Measurements from ENCODE around the gene DNAI7. TPM values are rescaled to one million over a fixed set of nuclear protein-coding genes. Genes with fewer than 3 reads are reported as not detected.

The DNAI7 gene
- polyA plus RNA-seq, 3 donors = not detected

DNA sequence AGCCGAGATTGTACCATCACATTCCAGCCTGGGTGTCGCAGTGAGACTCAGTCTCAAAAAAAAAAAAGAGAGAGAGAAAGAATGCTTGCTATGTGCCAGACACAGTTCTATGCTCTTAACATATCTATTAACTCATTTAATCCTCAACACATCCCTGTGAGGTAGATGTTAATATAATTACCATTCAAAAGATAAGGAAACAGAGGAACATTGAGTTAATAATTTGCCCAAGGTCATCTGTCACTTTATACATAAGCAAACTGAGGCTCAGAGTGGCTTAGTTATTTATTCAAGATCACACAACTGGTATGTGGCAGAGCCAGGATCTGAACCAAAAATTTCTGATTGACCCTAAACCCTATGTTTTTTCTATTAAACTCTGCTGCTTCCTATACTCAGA is 129.9 kb downstream of the DNAI7 start:
- no peaks in the 10 kb centered on the region for H3K4me1 ChIP-seq (ENCODE audit: control insufficient read depth in 1 of 2, insufficient read depth in 2 of 2, low read length in 2 of 2)
- no peak overlapping the region for H3K27ac ChIP-seq (ENCODE audit: low read depth in 1 of 2, low read length in 2 of 2)
- peaks cover 0 to 2% (median 0%) of the 10 kb centered on the region in 3 donors for H3K27me3 Mint-ChIP-seq (ENCODE audit: low read depth in 3 of 3)
- no peak overlapping the region for H3K4me3 ChIP-seq (replicated peaks in 1 of 3; ENCODE audit: low read depth in 2 of 3, low read length in 3 of 3)
- WGBS (ENCODE audit: insufficient coverage) = no CpG with 5 or more reads among the region's 2 CpGs
- H3K27ac Mint-ChIP-seq = peak overlapping the region in 1 of 7 donors; percentile 55
- intact Hi-C loops (cut with micrococcal nuclease) = no loop called here
- peaks cover 18% of the 10 kb centered on the region for H3K4me1 Mint-ChIP-seq
- H3K27me3 ChIP-seq (ENCODE audit: control insufficient read depth in 2 of 2, insufficient read depth in 2 of 2, low read length in 2 of 2) = no peaks in the 10 kb centered on the region
- H3K9me3 ChIP-seq (replicated peaks in 1 of 2; ENCODE audit: control insufficient read depth in 1 of 2, insufficient read depth in 1 of 2, low read length in 2 of 2) = no peaks in the 10 kb centered on the region
- no peak overlapping the region for H2AFZ ChIP-seq (ENCODE audit: insufficient read depth, low read depth, low read length, poor library complexity, severe bottlenecking)
- H4K20me1 ChIP-seq (ENCODE audit: insufficient read depth, low read length) = peaks cover 68% of the 10 kb centered on the region
- no peak overlapping the region for H3K4me3 Mint-ChIP-seq
- no peak for DNase-seq
- H3K4me2 ChIP-seq (replicated peaks; ENCODE audit: extremely low read depth, low read length, poor library complexity, severe bottlenecking) = no peak overlapping the region
- no peak overlapping the region for H3K9ac ChIP-seq (ENCODE audit: insufficient read depth, low read length, poor library complexity, severe bottlenecking)
- H3K9me3 Mint-ChIP-seq = no peaks in the 10 kb centered on the region
- peaks cover 29% of the 10 kb centered on the region for H3K79me2 ChIP-seq (ENCODE audit: insufficient read depth, low read length)
- TF ChIP-seq, protein P1, sequence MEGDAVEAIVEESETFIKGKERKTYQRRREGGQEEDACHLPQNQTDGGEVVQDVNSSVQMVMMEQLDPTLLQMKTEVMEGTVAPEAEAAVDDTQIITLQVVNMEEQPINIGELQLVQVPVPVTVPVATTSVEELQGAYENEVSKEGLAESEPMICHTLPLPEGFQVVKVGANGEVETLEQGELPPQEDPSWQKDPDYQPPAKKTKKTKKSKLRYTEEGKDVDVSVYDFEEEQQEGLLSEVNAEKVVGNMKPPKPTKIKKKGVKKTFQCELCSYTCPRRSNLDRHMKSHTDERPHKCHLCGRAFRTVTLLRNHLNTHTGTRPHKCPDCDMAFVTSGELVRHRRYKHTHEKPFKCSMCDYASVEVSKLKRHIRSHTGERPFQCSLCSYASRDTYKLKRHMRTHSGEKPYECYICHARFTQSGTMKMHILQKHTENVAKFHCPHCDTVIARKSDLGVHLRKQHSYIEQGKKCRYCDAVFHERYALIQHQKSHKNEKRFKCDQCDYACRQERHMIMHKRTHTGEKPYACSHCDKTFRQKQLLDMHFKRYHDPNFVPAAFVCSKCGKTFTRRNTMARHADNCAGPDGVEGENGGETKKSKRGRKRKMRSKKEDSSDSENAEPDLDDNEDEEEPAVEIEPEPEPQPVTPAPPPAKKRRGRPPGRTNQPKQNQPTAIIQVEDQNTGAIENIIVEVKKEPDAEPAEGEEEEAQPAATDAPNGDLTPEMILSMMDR (IDR thresholded peaks at IDR 0.05) = no peak
- peaks cover 71 to 82% of the 10 kb centered on the region in 2 donors for H3K36me3 ChIP-seq (replicated peaks in 1 of 2; ENCODE audit: control insufficient read depth in 1 of 2, insufficient read depth in 2 of 2, low read length in 2 of 2)
- peaks cover 74 to 81% of the 10 kb centered on the region in 2 donors for H3K36me3 Mint-ChIP-seq

DNA sequence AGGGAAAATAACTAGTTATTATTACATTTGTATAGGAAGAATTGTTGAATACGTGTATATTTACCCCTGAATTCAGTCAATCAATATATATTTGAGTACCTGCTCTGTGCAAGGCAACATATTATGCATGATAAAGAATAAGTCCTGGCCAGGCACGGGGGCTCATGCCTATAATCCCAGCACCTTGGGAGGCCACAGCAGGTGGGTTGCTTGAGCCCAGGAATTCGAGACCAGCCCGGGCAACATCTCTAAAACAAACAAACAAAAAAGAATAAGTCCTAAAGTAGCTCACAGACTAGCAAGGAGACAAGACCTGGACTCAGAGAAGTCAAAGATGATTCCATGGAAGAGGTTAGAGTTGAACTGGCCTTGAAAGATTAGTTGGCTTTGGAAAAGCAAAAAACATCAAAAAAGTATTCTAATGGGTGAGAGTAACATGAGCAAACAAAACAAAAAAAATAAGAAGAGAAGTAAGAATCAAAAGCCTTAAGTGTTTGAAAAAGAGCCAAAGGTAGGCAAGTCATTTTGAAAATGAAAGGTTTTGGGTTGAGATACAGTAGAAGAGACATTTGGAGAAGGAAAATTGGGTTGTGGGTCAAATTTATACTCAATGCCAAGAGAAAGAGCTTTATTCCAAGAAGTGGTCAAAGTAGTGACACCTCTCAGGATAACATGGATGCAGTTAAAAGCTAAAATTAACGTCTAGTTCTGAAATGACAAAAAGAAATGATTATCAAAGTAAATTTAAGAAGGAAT is 130.9 kb downstream of the DNAI7 start:
- H2AFZ ChIP-seq (ENCODE audit: insufficient read depth, low read depth, low read length, poor library complexity, severe bottlenecking) = no peak overlapping the region
- H3K27me3 ChIP-seq (ENCODE audit: control insufficient read depth in 2 of 2, insufficient read depth in 2 of 2, low read length in 2 of 2) = no peaks in the 10 kb centered on the region
- intact Hi-C loops (cut with micrococcal nuclease) = no loop called here
- TF ChIP-seq, protein P1 (IDR thresholded peaks at IDR 0.05) = no peak
- peaks cover 39% of the 10 kb centered on the region for H3K79me2 ChIP-seq (ENCODE audit: insufficient read depth, low read length)
- H3K4me1 ChIP-seq (ENCODE audit: control insufficient read depth in 1 of 2, insufficient read depth in 2 of 2, low read length in 2 of 2) = no peaks in the 10 kb centered on the region
- H3K27ac Mint-ChIP-seq = peak overlapping the region in 2 of 7 donors; percentile 2 to 12
- no peak overlapping the region for H3K4me3 ChIP-seq (replicated peaks in 1 of 3; ENCODE audit: low read depth in 2 of 3, low read length in 3 of 3)
- H4K20me1 ChIP-seq (ENCODE audit: insufficient read depth, low read length) = peaks cover 71% of the 10 kb centered on the region
- no peak overlapping the region for H3K27ac ChIP-seq (ENCODE audit: low read depth in 1 of 2, low read length in 2 of 2)
- peaks cover 17% of the 10 kb centered on the region for H3K4me1 Mint-ChIP-seq
- H3K9me3 ChIP-seq (replicated peaks in 1 of 2; ENCODE audit: control insufficient read depth in 1 of 2, insufficient read depth in 1 of 2, low read length in 2 of 2) = no peaks in the 10 kb centered on the region
- peaks cover 65 to 71% of the 10 kb centered on the region in 2 donors for H3K36me3 Mint-ChIP-seq
- peaks cover 0 to 2% (median 0%) of the 10 kb centered on the region in 3 donors for H3K27me3 Mint-ChIP-seq (ENCODE audit: low read depth in 3 of 3)
- H3K36me3 ChIP-seq (replicated peaks in 1 of 2; ENCODE audit: control insufficient read depth in 1 of 2, insufficient read depth in 2 of 2, low read length in 2 of 2) = peaks cover 63 to 72% of the 10 kb centered on the region in 2 donors
- H3K4me2 ChIP-seq (replicated peaks; ENCODE audit: extremely low read depth, low read length, poor library complexity, severe bottlenecking) = no peak overlapping the region
- H3K4me3 Mint-ChIP-seq = no peak overlapping the region
- 80% methylated on average over 1 of the region's 5 CpGs for WGBS (ENCODE audit: insufficient coverage)
- no peak for DNase-seq
- H3K9ac ChIP-seq (ENCODE audit: insufficient read depth, low read length, poor library complexity, severe bottlenecking) = no peak overlapping the region
- H3K9me3 Mint-ChIP-seq = no peaks in the 10 kb centered on the region

Data from CD14-positive monocyte (primary cell).